Activated T-cell treated with anti-CD3 and anti-CD28 coated beads for 1 hour (primary cell): ENCODE measurements around the gene SUSD4.
"Not testable (repeated sequence)": the region's sequence is repeated elsewhere in the genome, so short reads cannot be mapped to it uniquely, and the experiment has no call there.

Experiments
- DNase-seq: peaks from one replicate; pipeline ENCODE4 v3.0.0-alpha.2; 2020; ENCODE audit warnings: low read depth

The SUSD4 gene

GRCh38 chr1:223363856-223364684 lies at the start of gene SUSD4:
TSS of gene SUSD4 (minus strand) at chr1:223364176. CDS start at chr1:223363425, 751 bp downstream.
- DNase-seq: peak; percentile 56

GRCh38 chr1:223413216-223413615 lies 49.2 kb upstream of the SUSD4 start:
- DNase-seq: no peak

- no peak for DNase-seq
Measured at GRCh38 chr1:223411710-223412109, 47.7 kb upstream of the SUSD4 start.

- DNase-seq: no peak
Measured at GRCh38 chr1:223411309-223411708, 47.3 kb upstream of the SUSD4 start.

- no peak for DNase-seq
Measured at GRCh38 chr1:223410036-223410435, 46.1 kb upstream of the SUSD4 start.

GRCh38 chr1:223405507-223405906 lies 41.5 kb upstream of the SUSD4 start:
- DNase-seq: no peak

- no peak for DNase-seq
Measured at GRCh38 chr1:223403184-223403815, 39.3 kb upstream of the SUSD4 start.

- DNase-seq: no peak
Measured at GRCh38 chr1:223402790-223403142, 38.8 kb upstream of the SUSD4 start.

- DNase-seq: no peak
Measured at GRCh38 chr1:223401873-223402789, 38.2 kb upstream of the SUSD4 start.

GRCh38 chr1:223399393-223399792 lies 35.4 kb upstream of the SUSD4 start:
- not testable (repeated sequence) for DNase-seq

- DNase-seq: no peak
Measured at GRCh38 chr1:223394706-223395105, 30.7 kb upstream of the SUSD4 start.

- no peak for DNase-seq
Measured at GRCh38 chr1:223394242-223394641, 30.3 kb upstream of the SUSD4 start.

- no peak for DNase-seq
Measured at GRCh38 chr1:223393275-223394214, 29.6 kb upstream of the SUSD4 start, which contains the start of gene CCDC185. TSS of gene CCDC185 (plus strand) at chr1:223393415. CDS start at chr1:223393476, 61 bp downstream.

- DNase-seq: no peak
Measured at GRCh38 chr1:223390618-223391017, 26.6 kb upstream of the SUSD4 start.

GRCh38 chr1:223386013-223386412 lies 22.0 kb upstream of the SUSD4 start:
- DNase-seq: no peak

GRCh38 chr1:223378754-223379153 lies 14.8 kb upstream of the SUSD4 start:
- DNase-seq: no peak

- no peak for DNase-seq
Measured at GRCh38 chr1:223374064-223374610, 10.2 kb upstream of the SUSD4 start.

- peak; percentile 3 for DNase-seq
Measured at GRCh38 chr1:223364685-223365382, 858 bp upstream of the SUSD4 start.

- peak; percentile 12 for DNase-seq
Measured at GRCh38 chr1:223363057-223363855, 720 bp downstream of the SUSD4 start.
